H1 (cell line): Measurements from ENCODE around the gene HDDC3. TPM values are rescaled to one million over a fixed set of nuclear protein-coding genes. Genes with fewer than 3 reads are reported as not detected.

ENCODE experiments used
- BACH1 ChIP-seq: IDR thresholded peaks from 2 replicates; pipeline ENCODE4 v1.6.1; 2012; ENCODE audit warnings: low read length, improper control_type of control experiment
- polyA plus RNA-seq, 7 experiments: library from polyadenylated mRNA; depleted of rRNA in 3 of 7; stranded (reverse) in 5 of 7; unstranded in 2 of 7; fragments of >200 nt in 5 of 7; fragments of 200-250 nt in 2 of 7; gene quantifications; 1 replicate in 5 of 7; 2 replicates in 1 of 7; 4 replicates in 1 of 7; pipeline versions ENCODE4 v1.2.1 to v1.2.3, GENCODE V29; 2011 to 2013; ENCODE audit warnings: missing spikeins in 2 of 7, mixed read lengths in 2 of 7
- total RNA-seq: library from RNA; stranded (reverse); fragmentation: NEBNext Ultra II Directional; extraction: Animal tissue kit (Norgen Biotek cat#: 25700); gene quantifications from 2 replicates; pipeline ENCODE4 v1.2.1, GENCODE V29; 2021

Gene HDDC3
- total and polyA plus RNA-seq, 2 of the 8 experiments (the other 6 are each of a cell fraction or from before 2014, with no cell fraction given): 16.3 to 16.5 TPM

- TF ChIP-seq BACH1: no peak
Observed at GRCh38 chr15:90946538-90946937, 14.2 kb upstream of the HDDC3 start (continued).
